Transverse colon (tissue), 4 donors: ENCODE data around the gene ADD3.
"Not testable (repeated sequence)": the region's sequence is repeated elsewhere in the genome, so short reads cannot be mapped to it uniquely, and the experiment has no call there.

ENCODE experiments used
- POLR2AphosphoS5 ChIP-seq, 3 donors: sonication (generic); formaldehyde crosslinking; IDR thresholded peaks; one replicate each; pipeline ENCODE4 v1.6.1; 2016; ENCODE audit warnings: antibody characterized with exemption in 3 of 3
- TF ChIP-seq, protein P1 (sequence below), 5 experiments: fragments of 200-600 bp in 3 of 5; fragments of 450-650 bp in 2 of 5; sonication (generic) in 3 of 5; IDR thresholded peaks; 1 replicate in 2 of 5; 2 replicates in 3 of 5; pipeline ENCODE4 v1.5.1; 2016 to 2017; ENCODE audit warnings: antibody characterized with exemption in 5 of 5, inconsistent platforms in 3 of 5, mild to moderate bottlenecking in 2 of 5, moderate library complexity in 1 of 5

DNA sequence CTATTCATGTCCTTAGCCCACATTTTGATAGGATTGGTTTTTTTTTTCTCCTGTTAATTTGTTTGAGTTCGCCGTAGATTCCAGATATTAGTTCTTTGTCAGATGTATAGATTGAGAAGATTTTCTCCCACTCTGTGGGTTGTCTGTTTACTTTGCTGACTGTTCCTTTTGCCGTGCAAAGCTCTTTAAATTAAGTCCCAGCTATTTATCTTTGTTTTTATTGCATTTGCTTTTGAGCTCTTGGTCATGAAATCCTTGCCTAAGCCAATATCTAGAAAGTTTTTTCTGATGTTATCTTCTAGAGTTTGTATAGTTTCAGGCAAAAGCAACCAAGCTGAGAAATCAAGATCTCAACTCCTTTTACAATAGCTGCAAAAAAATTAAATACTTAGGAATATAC is 22.0 kb upstream of the ADD3 start:
- TF ChIP-seq, protein P1, sequence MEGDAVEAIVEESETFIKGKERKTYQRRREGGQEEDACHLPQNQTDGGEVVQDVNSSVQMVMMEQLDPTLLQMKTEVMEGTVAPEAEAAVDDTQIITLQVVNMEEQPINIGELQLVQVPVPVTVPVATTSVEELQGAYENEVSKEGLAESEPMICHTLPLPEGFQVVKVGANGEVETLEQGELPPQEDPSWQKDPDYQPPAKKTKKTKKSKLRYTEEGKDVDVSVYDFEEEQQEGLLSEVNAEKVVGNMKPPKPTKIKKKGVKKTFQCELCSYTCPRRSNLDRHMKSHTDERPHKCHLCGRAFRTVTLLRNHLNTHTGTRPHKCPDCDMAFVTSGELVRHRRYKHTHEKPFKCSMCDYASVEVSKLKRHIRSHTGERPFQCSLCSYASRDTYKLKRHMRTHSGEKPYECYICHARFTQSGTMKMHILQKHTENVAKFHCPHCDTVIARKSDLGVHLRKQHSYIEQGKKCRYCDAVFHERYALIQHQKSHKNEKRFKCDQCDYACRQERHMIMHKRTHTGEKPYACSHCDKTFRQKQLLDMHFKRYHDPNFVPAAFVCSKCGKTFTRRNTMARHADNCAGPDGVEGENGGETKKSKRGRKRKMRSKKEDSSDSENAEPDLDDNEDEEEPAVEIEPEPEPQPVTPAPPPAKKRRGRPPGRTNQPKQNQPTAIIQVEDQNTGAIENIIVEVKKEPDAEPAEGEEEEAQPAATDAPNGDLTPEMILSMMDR (IDR thresholded peaks at IDR 0.05): not testable (repeated sequence)
- TF ChIP-seq POLR2AphosphoS5 (IDR thresholded peaks at IDR 0.05): not testable (repeated sequence)
